OCI-LY3 (cell line): ENCODE measurements around the gene ZBTB42.

ENCODE experiments used
- H2AFZ ChIP-seq: fragments of 200-600, 300-600 bp; shearing (Covaris generic); 2 replicates; pipeline ENCODE4 v1.6.0; 2014; ENCODE audit warnings: antibody characterized with exemption, low read depth, low read length
- H3K27ac ChIP-seq: fragments of 200-600, 300-600 bp; sonication (generic); 2 replicates; pipeline ENCODE4 v1.5.1; 2014; ENCODE audit warnings: mild to moderate bottlenecking, low read length, moderate library complexity, mixed read lengths
- H3K27me3 ChIP-seq: fragments of 200-600, 300-600 bp; sonication (generic); 2 replicates; pipeline ENCODE4 v1.6.1; 2014; ENCODE audit warnings: low read depth, low read length, mixed read lengths
- H3K36me3 ChIP-seq: fragments of 200-600, 300-600 bp; sonication (generic); replicated peaks from 2 replicates; pipeline ENCODE3; 2014; ENCODE audit warnings: low read depth, low read length, mixed read lengths
- H3K4me1 ChIP-seq: fragments of 300-600, 200-600 bp; sonication (generic); 2 replicates; pipeline ENCODE4 v1.6.1; 2014; ENCODE audit warnings: low read length, mixed read lengths
- H3K4me2 ChIP-seq: fragments of 200-600, 300-600 bp; sonication (generic); 2 replicates; pipeline ENCODE4 v1.6.1; 2014; ENCODE audit warnings: low read length, mixed read lengths
- H3K4me3 ChIP-seq: fragments of 300-600, 200-600 bp; sonication (generic); 2 replicates; pipeline ENCODE4 v1.5.1; 2014; ENCODE audit warnings: antibody characterized with exemption, mild to moderate bottlenecking, low read length, moderate library complexity
- H3K79me2 ChIP-seq: fragments of 300-600, 200-600 bp; shearing (Covaris generic); 2 replicates; pipeline ENCODE4 v1.6.1; 2014; ENCODE audit warnings: mild to moderate bottlenecking, low read length, mixed read lengths
- H3K9ac ChIP-seq: fragments of 300-600, 200-600 bp; shearing (Covaris generic); 2 replicates; pipeline ENCODE4 v1.6.0; 2014; ENCODE audit warnings: mild to moderate bottlenecking, low read length, moderate library complexity
- H3K9me3 ChIP-seq: fragments of 200-600, 300-600 bp; shearing (Covaris generic); 2 replicates; pipeline ENCODE4 v1.6.1; 2014; ENCODE audit warnings: low read length, mixed read lengths; ENCODE audit not compliant: insufficient read depth
- H4K20me1 ChIP-seq: fragments of 200-600, 300-600 bp; sonication (generic); 2 replicates; pipeline ENCODE4 v1.6.1; 2016; ENCODE audit warnings: low read length, mixed read lengths; ENCODE audit not compliant: insufficient read depth
- CTCF ChIP-seq: fragments of 200-600, 300-600 bp; sonication (generic); IDR thresholded peaks from 2 replicates; pipeline ENCODE4 v1.5.1; 2014; ENCODE audit warnings: antibody characterized with exemption, low read length, low read depth
- EZH2phosphoT487 ChIP-seq: fragments of 200-600 bp; shearing (Covaris generic); IDR thresholded peaks from 2 replicates; pipeline ENCODE4 v1.6.1; 2018; ENCODE audit warnings: antibody characterized with exemption, mixed run types, low read depth

Gene ZBTB42

DNA sequence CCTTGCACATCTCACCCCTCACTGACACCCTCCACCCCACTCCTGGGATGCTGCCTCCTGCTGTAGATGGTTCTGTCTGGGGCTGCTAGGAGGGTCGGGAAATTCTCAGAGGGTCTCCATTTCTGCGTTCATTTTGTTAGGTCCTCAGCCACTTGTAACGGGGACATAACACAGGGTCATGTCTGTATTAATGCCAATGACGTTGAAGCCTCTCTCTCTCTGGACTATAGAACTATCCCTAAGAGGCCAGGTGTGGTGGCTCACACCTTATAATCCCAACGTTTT is 33.3 kb upstream of the ZBTB42 start:
- TF ChIP-seq EZH2phosphoT487, result no peak
- TF ChIP-seq CTCF, result no peak

DNA sequence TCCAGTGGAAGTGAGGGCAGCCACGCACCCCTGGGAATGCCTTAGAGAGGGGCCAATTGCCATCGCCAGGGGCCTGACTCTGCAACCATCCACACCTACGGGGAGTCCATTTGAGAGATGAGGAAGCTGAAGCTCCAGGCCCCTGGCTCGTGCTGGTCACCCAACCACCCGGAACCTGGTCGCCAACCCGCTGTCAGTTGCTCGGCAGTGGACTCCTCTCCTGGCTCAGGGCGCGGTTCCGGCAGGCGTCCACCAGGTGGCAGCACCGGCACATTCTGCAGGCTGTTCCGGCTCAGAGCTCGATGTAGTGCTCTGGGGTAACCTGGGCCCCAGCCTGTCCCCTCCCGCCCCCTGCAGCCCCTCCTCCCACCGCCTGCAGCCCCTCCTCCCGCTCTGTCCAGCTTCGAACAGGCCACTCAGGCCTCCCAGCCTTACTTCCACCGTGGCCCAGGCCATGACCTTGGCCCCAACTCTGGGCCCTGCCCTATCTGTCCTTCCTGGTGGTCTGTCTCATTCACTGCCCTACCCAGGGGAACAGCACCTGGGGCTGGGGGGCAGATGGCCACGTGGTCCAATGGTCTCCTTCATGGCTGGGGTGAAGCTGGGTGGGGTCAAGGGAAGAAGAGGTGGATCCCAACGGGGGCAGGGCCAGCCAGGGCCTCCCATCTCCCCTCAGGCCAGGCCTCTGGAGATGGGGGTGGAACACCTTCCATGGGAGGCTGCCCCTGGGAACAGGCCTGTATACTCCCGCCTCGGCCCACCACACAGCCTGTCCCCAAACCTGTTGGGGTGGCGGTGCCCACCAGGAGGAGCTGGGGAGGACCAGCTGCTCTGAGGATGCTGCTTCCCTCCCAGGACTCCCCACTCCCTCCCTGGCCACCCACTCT is 32.2 kb upstream of the ZBTB42 start:
- Histone ChIP-seq H3K79me2 (no peaks in the 10 kb centered on the region), H4K20me1 (no peaks in the 10 kb centered on the region), H3K4me2 (no peak overlapping the region), H2AFZ (no peak overlapping the region), H3K4me1 (0 out of 2 replicates have a peak, but pooled peaks cover 2% of the 10 kb centered on the region), H3K9me3 (no peaks in the 10 kb centered on the region), H3K27ac (no peak overlapping the region), H3K9ac (no peak overlapping the region), H3K27me3 (no peaks in the 10 kb centered on the region), H3K4me3 (no peak overlapping the region), H3K36me3 (peaks cover 29% of the 10 kb centered on the region)
- no peak for TF ChIP-seq EZH2phosphoT487
- peak; percentile 71 for TF ChIP-seq CTCF

More for the DNA sequence above, 33.3 kb upstream of the ZBTB42 start:
- Histone ChIP-seq H3K9ac (no peak overlapping the region), H3K79me2 (no peaks in the 10 kb centered on the region), H3K27ac (no peak overlapping the region), H3K4me3 (no peak overlapping the region), H3K9me3 (no peaks in the 10 kb centered on the region), H3K36me3 (peaks cover 27% of the 10 kb centered on the region), H2AFZ (no peak overlapping the region), H3K27me3 (no peaks in the 10 kb centered on the region), H4K20me1 (no peaks in the 10 kb centered on the region), H3K4me1 (0 out of 2 replicates have a peak, but pooled peaks cover 2% of the 10 kb centered on the region), H3K4me2 (no peak overlapping the region)

GRCh38 chr14:104769324-104770071 is 31.4 kb upstream of the ZBTB42 start:
- H3K4me3 ChIP-seq, result no peak overlapping the region
- peaks cover 29% of the 10 kb centered on the region for H3K36me3 ChIP-seq
- no peaks in the 10 kb centered on the region for H3K9me3 ChIP-seq
- H2AFZ ChIP-seq, result no peak overlapping the region
- no peaks in the 10 kb centered on the region for H3K27me3 ChIP-seq
- H3K27ac ChIP-seq, result no peak overlapping the region
- H3K79me2 ChIP-seq, result no peaks in the 10 kb centered on the region
- H4K20me1 ChIP-seq, result no peaks in the 10 kb centered on the region
- no peak overlapping the region for H3K4me2 ChIP-seq
- H3K9ac ChIP-seq, result no peak overlapping the region
- H3K4me1 ChIP-seq, result 0 out of 2 replicates have a peak, but pooled peaks cover 2% of the 10 kb centered on the region
- TF ChIP-seq EZH2phosphoT487, result no peak
- no peak for TF ChIP-seq CTCF

- TF ChIP-seq CTCF (no peak), EZH2phosphoT487 (no peak)
- Histone ChIP-seq H3K4me1 (0 out of 2 replicates have a peak, but pooled peaks cover 2% of the 10 kb centered on the region), H3K9ac (no peak overlapping the region), H3K79me2 (no peaks in the 10 kb centered on the region), H3K27ac (no peak overlapping the region), H3K9me3 (no peaks in the 10 kb centered on the region), H3K27me3 (no peaks in the 10 kb centered on the region), H2AFZ (no peak overlapping the region), H3K4me2 (no peak overlapping the region), H4K20me1 (no peaks in the 10 kb centered on the region), H3K36me3 (peaks cover 31% of the 10 kb centered on the region), H3K4me3 (no peak overlapping the region)
Measured at GRCh38 chr14:104770072-104770579, 30.8 kb upstream of the ZBTB42 start.
